Mesendoderm (in vitro differentiated cells): ENCODE results near the gene PATL2.
"Not testable (repeated sequence)": the region's sequence is repeated elsewhere in the genome, so short reads cannot be mapped to it uniquely, and the experiment has no call there.

ENCODE experiments used
- DNase-seq: peaks from one replicate; pipeline ENCODE4 v3.0.0; 2013
- H2AK5ac ChIP-seq: 2 replicates; pipeline ENCODE4 v1.6.1; 2013; ENCODE audit warnings: low read length, inconsistent platforms
- H2BK120ac ChIP-seq: 2 replicates; pipeline ENCODE4 v1.6.1; 2013; ENCODE audit warnings: low read depth, mild to moderate bottlenecking, low read length, moderate library complexity, mixed read lengths
- H2BK15ac ChIP-seq: replicated peaks from 2 replicates; pipeline ENCODE4 v1.6.1; 2013; ENCODE audit warnings: low read depth, mild to moderate bottlenecking, moderate library complexity
- H2BK5ac ChIP-seq: 2 replicates; pipeline ENCODE4 v1.6.1; 2013; ENCODE audit warnings: low read length, inconsistent platforms
- H3K18ac ChIP-seq: 2 replicates; pipeline ENCODE4 v1.6.1; 2013; ENCODE audit warnings: mild to moderate bottlenecking, low read length, mixed read lengths
- H3K23ac ChIP-seq: one replicate; pipeline ENCODE4 v1.6.1; 2013; ENCODE audit warnings: low read length
- H3K27ac ChIP-seq: 2 replicates; pipeline ENCODE4 v1.5.1; 2013; ENCODE audit warnings: low read depth, mild to moderate bottlenecking, inconsistent platforms, low read length, moderate library complexity
- H3K27me3 ChIP-seq: 2 replicates; pipeline ENCODE4 v1.6.1; 2013; ENCODE audit warnings: low read length, control low read depth, mild to moderate bottlenecking, inconsistent platforms; ENCODE audit not compliant: insufficient read depth, poor library complexity
- H3K36me3 ChIP-seq: 2 replicates; pipeline ENCODE4 v1.6.1; 2013; ENCODE audit warnings: low read length, inconsistent platforms; ENCODE audit not compliant: control insufficient read depth, insufficient read depth
- H3K4ac ChIP-seq: one replicate; pipeline ENCODE4 v1.6.1; 2013; ENCODE audit warnings: low read depth, mild to moderate bottlenecking, low read length, moderate library complexity
- H3K4me1 ChIP-seq: 2 replicates; pipeline ENCODE4 v1.6.1; 2013; ENCODE audit warnings: low read depth, low read length, inconsistent platforms; ENCODE audit not compliant: control insufficient read depth
- H3K4me2 ChIP-seq: 2 replicates; pipeline ENCODE4 v1.6.1; 2013; ENCODE audit warnings: low read length
- H3K4me3 ChIP-seq: 2 replicates; pipeline ENCODE4 v1.5.1; 2013; ENCODE audit warnings: mild to moderate bottlenecking, low read length
- H3K56ac ChIP-seq: one replicate; pipeline ENCODE4 v1.6.1; 2013; ENCODE audit warnings: low read length
- H3K79me1 ChIP-seq: 2 replicates; pipeline ENCODE4 v1.6.1; 2013; ENCODE audit warnings: low read length, inconsistent platforms
- H3K79me2 ChIP-seq: 2 replicates; pipeline ENCODE4 v1.6.1; 2013; ENCODE audit warnings: mild to moderate bottlenecking, low read length; ENCODE audit not compliant: control insufficient read depth, insufficient read depth
- H3K9ac ChIP-seq: 2 replicates; pipeline ENCODE4 v1.6.1; 2013; ENCODE audit warnings: low read length, inconsistent platforms
- H4K5ac ChIP-seq: one replicate; pipeline ENCODE4 v1.6.1; 2013; ENCODE audit warnings: low read length
- H4K8ac ChIP-seq: one replicate; pipeline ENCODE4 v1.6.1; 2013; ENCODE audit warnings: low read depth, mild to moderate bottlenecking, control low read depth, low read length, moderate library complexity
- WGBS: extraction: QIAGEN DNeasy Blood & Tissue Kit; methylation state at CpG from one replicate; pipeline ENCODE4 v1.1.7; 2013; ENCODE audit warnings: low lambda C conversion rate, missing lambda C conversion rate; ENCODE audit not compliant: insufficient coverage; ENCODE audit errors: extremely low coverage; 5-methylcytosine and 5-hydroxymethylcytosine counted together

The PATL2 gene

DNA sequence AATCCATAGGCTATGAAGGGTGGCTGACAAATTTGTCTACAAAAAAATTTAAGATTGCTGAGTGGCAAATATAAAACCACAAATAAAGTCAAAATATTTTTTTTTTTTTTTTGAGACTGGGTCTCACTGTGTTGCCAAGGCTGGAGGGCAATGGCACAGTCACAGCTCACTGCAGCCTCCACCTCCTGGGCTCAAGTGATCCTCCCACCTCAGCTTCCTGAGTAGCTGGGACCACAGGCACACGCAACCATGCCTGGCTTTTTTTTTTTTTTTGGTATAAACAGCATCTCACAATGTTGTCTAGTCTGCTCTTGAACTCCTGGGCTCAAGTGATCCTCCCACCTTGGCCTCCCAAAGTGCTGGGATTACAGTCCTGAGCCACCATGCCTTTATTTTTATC lies 20.9 kb downstream of the PATL2 start:
- not testable (repeated sequence) for H3K23ac ChIP-seq, H3K18ac ChIP-seq, H2AK5ac ChIP-seq, H3K27me3 ChIP-seq, H3K27ac ChIP-seq, H3K9ac ChIP-seq, H3K79me2 ChIP-seq, H3K56ac ChIP-seq, H3K4me1 ChIP-seq, H2BK15ac ChIP-seq, H4K5ac ChIP-seq, DNase-seq, H3K36me3 ChIP-seq, H2BK5ac ChIP-seq, H3K4ac ChIP-seq, H2BK120ac ChIP-seq, H3K4me2 ChIP-seq, H3K79me1 ChIP-seq, H4K8ac ChIP-seq, H3K4me3 ChIP-seq
- no CpG with 5 or more reads among the region's 1 CpG for WGBS

GRCh38 chr15:44689318-44689717 lies 21.8 kb downstream of the PATL2 start:
- H3K23ac ChIP-seq, H3K56ac ChIP-seq, H3K79me2 ChIP-seq, H2BK120ac ChIP-seq, H3K79me1 ChIP-seq, H4K8ac ChIP-seq, H3K18ac ChIP-seq, H3K9ac ChIP-seq, H3K27me3 ChIP-seq, H2AK5ac ChIP-seq, H3K4me3 ChIP-seq, H3K4me1 ChIP-seq, H2BK5ac ChIP-seq, H3K4ac ChIP-seq, DNase-seq, H2BK15ac ChIP-seq, H3K27ac ChIP-seq, H4K5ac ChIP-seq, H3K36me3 ChIP-seq, H3K4me2 ChIP-seq: not testable (repeated sequence)
- no CpG with 5 or more reads among the region's 2 CpGs for WGBS

GRCh38 chr15:44682809-44683682 lies 28.1 kb downstream of the PATL2 start:
- H3K4me1 ChIP-seq, H3K18ac ChIP-seq, H3K4me2 ChIP-seq, H2AK5ac ChIP-seq, H3K23ac ChIP-seq, H3K79me2 ChIP-seq, H3K27ac ChIP-seq, H3K27me3 ChIP-seq, H4K5ac ChIP-seq, H2BK5ac ChIP-seq, H3K9ac ChIP-seq, H2BK120ac ChIP-seq, H4K8ac ChIP-seq, H3K36me3 ChIP-seq, H2BK15ac ChIP-seq, H3K4me3 ChIP-seq, H3K79me1 ChIP-seq, H3K4ac ChIP-seq: not testable (repeated sequence)
- DNase-seq, result peak; percentile 89
- peak overlapping the region; percentile 73 for H3K56ac ChIP-seq
- WGBS, result no CpG with 5 or more reads among the region's 8 CpGs

GRCh38 chr15:44682211-44682610 lies 28.9 kb downstream of the PATL2 start:
- H3K79me1 ChIP-seq, result no peaks in the 10 kb centered on the region
- H3K4ac ChIP-seq, result no peak overlapping the region
- no peak overlapping the region for H3K27ac ChIP-seq
- no peaks in the 10 kb centered on the region for H3K36me3 ChIP-seq
- H3K79me2 ChIP-seq, result no peaks in the 10 kb centered on the region
- no peak overlapping the region for H2AK5ac ChIP-seq
- no peak overlapping the region for H2BK5ac ChIP-seq
- H3K4me3 ChIP-seq, result no peak overlapping the region
- no peak for DNase-seq
- H2BK15ac ChIP-seq, result peak overlapping the region; percentile 98
- peaks cover 2% of the 10 kb centered on the region for H3K4me1 ChIP-seq
- H4K8ac ChIP-seq, result no peak overlapping the region
- H3K9ac ChIP-seq, result no peak overlapping the region
- WGBS, result no CpG with 5 or more reads among the region's 2 CpGs
- H2BK120ac ChIP-seq, result peak overlapping the region; percentile 61
- no peaks in the 10 kb centered on the region for H3K27me3 ChIP-seq
- H3K56ac ChIP-seq, result no peak overlapping the region
- H3K18ac ChIP-seq, result no peak overlapping the region
- H3K4me2 ChIP-seq, result no peak overlapping the region
- no peak overlapping the region for H3K23ac ChIP-seq
- H4K5ac ChIP-seq, result no peak overlapping the region

DNA sequence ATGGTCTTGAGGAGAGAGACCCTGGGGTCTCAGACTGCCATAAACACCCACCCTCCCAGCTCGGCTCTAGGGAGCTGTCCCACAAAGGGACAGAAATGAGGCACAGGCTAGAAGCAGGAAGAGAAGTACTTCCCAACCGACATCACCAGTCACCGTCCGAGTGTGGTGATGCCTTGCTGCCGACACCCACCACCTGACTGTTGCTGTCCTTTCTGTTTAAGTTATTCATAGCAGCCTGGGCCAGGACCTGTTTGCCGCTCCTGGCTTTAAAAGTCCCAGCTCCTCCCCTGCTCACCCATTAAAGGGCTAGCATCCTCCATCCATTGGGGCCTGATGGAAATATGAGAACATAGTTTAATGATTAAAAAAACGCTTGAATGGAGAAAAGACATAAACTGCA lies 34.4 kb downstream of the PATL2 start:
- Histone ChIP-seq H2AK5ac (no peak overlapping the region), H3K4me1 (no peaks in the 10 kb centered on the region), H4K5ac (no peak overlapping the region), H3K4me3 (no peak overlapping the region), H3K56ac (no peak overlapping the region), H3K4ac (no peak overlapping the region), H3K18ac (no peak overlapping the region), H3K27me3 (no peaks in the 10 kb centered on the region), H2BK5ac (no peak overlapping the region), H3K9ac (no peak overlapping the region), H3K27ac (no peak overlapping the region), H3K79me1 (no peaks in the 10 kb centered on the region), H2BK120ac (no peak overlapping the region), H4K8ac (no peak overlapping the region), H3K79me2 (no peaks in the 10 kb centered on the region), H3K23ac (no peak overlapping the region), H3K36me3 (no peaks in the 10 kb centered on the region), H2BK15ac (no peak overlapping the region), H3K4me2 (no peak overlapping the region)
- no peak for DNase-seq
- no CpG with 5 or more reads among the region's 7 CpGs for WGBS

DNA sequence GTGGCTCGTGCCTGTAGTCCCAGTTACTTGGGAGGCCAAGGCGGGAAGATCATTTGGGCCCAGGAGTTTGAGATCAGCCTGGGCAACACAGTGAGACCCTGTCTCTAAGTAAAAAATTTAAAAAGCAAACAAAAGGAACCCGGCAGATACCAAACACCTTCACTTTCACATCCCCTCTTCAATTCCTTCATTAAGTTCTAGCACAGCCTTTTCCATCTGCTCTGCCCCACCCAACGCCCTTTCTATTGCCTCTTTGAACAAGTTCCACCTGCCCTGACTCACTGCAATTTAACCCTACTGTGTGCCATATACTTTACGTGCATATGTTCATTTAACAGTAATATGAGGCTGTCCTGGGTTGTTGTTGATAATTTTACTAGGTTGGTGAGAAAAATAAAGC lies 35.2 kb downstream of the PATL2 start:
- H3K9ac ChIP-seq, result no peak overlapping the region
- H3K27ac ChIP-seq, result no peak overlapping the region
- no peak overlapping the region for H3K56ac ChIP-seq
- H3K27me3 ChIP-seq, result no peaks in the 10 kb centered on the region
- no peak overlapping the region for H3K4me2 ChIP-seq
- no peak overlapping the region for H4K5ac ChIP-seq
- H3K4ac ChIP-seq, result no peak overlapping the region
- no peak overlapping the region for H2BK5ac ChIP-seq
- H3K4me1 ChIP-seq, result no peaks in the 10 kb centered on the region
- H3K79me1 ChIP-seq, result no peaks in the 10 kb centered on the region
- H3K23ac ChIP-seq, result no peak overlapping the region
- H3K18ac ChIP-seq, result no peak overlapping the region
- no CpG with 5 or more reads among the region's 5 CpGs for WGBS
- H2BK15ac ChIP-seq, result no peak overlapping the region
- H3K4me3 ChIP-seq, result no peak overlapping the region
- no peak overlapping the region for H4K8ac ChIP-seq
- H3K36me3 ChIP-seq, result no peaks in the 10 kb centered on the region
- H2AK5ac ChIP-seq, result no peak overlapping the region
- H2BK120ac ChIP-seq, result no peak overlapping the region
- DNase-seq, result no peak
- H3K79me2 ChIP-seq, result no peaks in the 10 kb centered on the region
